Upper lobe of left lung (tissue), 6 donors: ENCODE data around the gene NIT1. TPM values are rescaled to one million over a fixed set of nuclear protein-coding genes. Genes with fewer than 3 reads are reported as not detected.

Source experiments
- ATAC-seq, 2 donors: fragments of 200-7000 bp; cut with Tn5 transposase; one replicate each; pipeline ENCODE4 v1.9.1; 2022; ENCODE audit warnings: mild to moderate bottlenecking in 2 of 2, moderate library complexity in 2 of 2; ENCODE audit not compliant: low FRiP score in 2 of 2
- DNase-seq, 2 donors: peaks; one replicate each; pipeline ENCODE4 v3.0.0-alpha.2; 2019 to 2020
- H3K27ac ChIP-seq, 4 donors: fragments of 200-600 bp; sonication (generic); one replicate each; pipeline ENCODE4 v1.5.1; 2016 to 2019
- H3K27me3 ChIP-seq, 4 donors: fragments of 200-600 bp; sonication (generic); one replicate each; pipeline ENCODE4 v1.5.1; 2017 to 2019
- H3K36me3 ChIP-seq, 4 donors: fragments of 200-600 bp; sonication (generic); one replicate each; pipeline ENCODE4 v1.5.1; 2016 to 2019
- H3K4me1 ChIP-seq, 4 donors: fragments of 200-600 bp; sonication (generic); one replicate each; pipeline ENCODE4 v1.5.1; 2018 to 2019
- H3K4me3 ChIP-seq, 4 donors: fragments of 200-600 bp; sonication (generic); one replicate each; pipeline ENCODE4 v1.5.1; 2017 to 2019; ENCODE audit warnings: mild to moderate bottlenecking in 2 of 4, moderate library complexity in 1 of 4
- H3K9me3 ChIP-seq, 4 donors: fragments of 200-600 bp; sonication (generic); one replicate each; pipeline ENCODE4 v1.5.1; 2018 to 2019
- EP300 ChIP-seq, 4 donors: sonication (generic); formaldehyde crosslinking; IDR thresholded peaks; one replicate each; pipeline ENCODE4 v1.5.1; 2017; ENCODE audit warnings: antibody characterized with exemption in 4 of 4, control low read depth in 2 of 4
- POLR2A ChIP-seq, 4 donors: fragments of 450-650 bp; IDR thresholded peaks; one replicate each; pipeline ENCODE4 v1.5.1; 2016 to 2017; ENCODE audit warnings: antibody characterized with exemption in 4 of 4, mild to moderate bottlenecking in 2 of 4
- POLR2AphosphoS5 ChIP-seq, 2 donors: sonication (generic); formaldehyde crosslinking; IDR thresholded peaks; one replicate each; pipeline ENCODE4 v1.5.1; 2017; ENCODE audit warnings: antibody characterized with exemption in 2 of 2
- WGBS, 2 donors: methylation state at CpG; one replicate each; pipeline ENCODE4 v1.1.5; 2017 to 2018; 5-methylcytosine and 5-hydroxymethylcytosine counted together
- total RNA-seq, 6 donors: library from RNA; depleted of rRNA in 4 of 6; stranded (reverse); fragments of >200 nt in 4 of 6; gene quantifications; one replicate each; pipeline versions ENCODE4 v1.1.0 to v1.2.1, GENCODE V29; 2016 to 2021
- TF ChIP-seq, protein P1 (sequence below), 6 experiments: fragments of 450-650 bp in 4 of 6; fragments of 200-600 bp in 2 of 6; sonication (generic) in 2 of 6; IDR thresholded peaks; one replicate each; pipeline ENCODE4 v1.5.1; 2016 to 2019; ENCODE audit warnings: antibody characterized with exemption in 6 of 6
- donor health status: DM: no; HTN: no; CAD: no; lungs with moderate emphysema.
- donor health status: DM: no; HTN: yes; CAD: no; lungs with severe emphysema.

NIT1 gene
- total RNA-seq, 6 donors from 2014 or later = 21.2 to 62.9 (median 40.7) TPM

DNA sequence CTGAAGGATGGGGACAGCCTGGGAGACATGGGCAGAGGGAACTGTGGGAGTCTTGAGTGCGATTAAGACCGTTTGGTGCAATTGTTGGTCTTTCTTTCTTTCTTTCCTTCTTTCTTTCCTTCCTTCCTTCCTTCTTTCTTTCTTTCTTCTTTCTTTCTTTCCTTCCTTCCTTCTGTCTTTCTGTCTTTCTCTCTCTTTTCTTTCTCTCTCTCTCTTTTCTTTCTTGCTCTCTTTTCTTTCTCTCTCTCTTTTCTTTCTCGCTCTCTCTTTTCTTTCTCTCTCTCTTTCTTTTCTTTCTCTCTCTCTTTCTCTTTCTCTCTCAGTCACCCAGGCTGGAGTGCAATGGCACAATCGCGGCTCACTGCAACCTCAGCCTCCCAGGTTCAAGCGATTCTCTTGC is 22.7 kb upstream of the NIT1 start:
- Histone ChIP-seq H3K4me3 (no peak overlapping the region), H3K36me3 (peaks cover 0 to 1% (median 0%) of the 10 kb centered on the region in 4 donors), H3K9me3 (no peaks in the 10 kb centered on the region), H3K27ac (no peak overlapping the region), H3K4me1 (peaks cover 21 to 30% (median 26%) of the 10 kb centered on the region in 4 donors), H3K27me3 (no peaks in the 10 kb centered on the region)
- TF ChIP-seq, protein P1, sequence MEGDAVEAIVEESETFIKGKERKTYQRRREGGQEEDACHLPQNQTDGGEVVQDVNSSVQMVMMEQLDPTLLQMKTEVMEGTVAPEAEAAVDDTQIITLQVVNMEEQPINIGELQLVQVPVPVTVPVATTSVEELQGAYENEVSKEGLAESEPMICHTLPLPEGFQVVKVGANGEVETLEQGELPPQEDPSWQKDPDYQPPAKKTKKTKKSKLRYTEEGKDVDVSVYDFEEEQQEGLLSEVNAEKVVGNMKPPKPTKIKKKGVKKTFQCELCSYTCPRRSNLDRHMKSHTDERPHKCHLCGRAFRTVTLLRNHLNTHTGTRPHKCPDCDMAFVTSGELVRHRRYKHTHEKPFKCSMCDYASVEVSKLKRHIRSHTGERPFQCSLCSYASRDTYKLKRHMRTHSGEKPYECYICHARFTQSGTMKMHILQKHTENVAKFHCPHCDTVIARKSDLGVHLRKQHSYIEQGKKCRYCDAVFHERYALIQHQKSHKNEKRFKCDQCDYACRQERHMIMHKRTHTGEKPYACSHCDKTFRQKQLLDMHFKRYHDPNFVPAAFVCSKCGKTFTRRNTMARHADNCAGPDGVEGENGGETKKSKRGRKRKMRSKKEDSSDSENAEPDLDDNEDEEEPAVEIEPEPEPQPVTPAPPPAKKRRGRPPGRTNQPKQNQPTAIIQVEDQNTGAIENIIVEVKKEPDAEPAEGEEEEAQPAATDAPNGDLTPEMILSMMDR (IDR thresholded peaks at IDR 0.05) = no peak
- no peak for TF ChIP-seq EP300 (IDR thresholded peaks at IDR 0.05)
- TF ChIP-seq POLR2A (IDR thresholded peaks at IDR 0.05) = no peak
- no peak for TF ChIP-seq POLR2AphosphoS5 (IDR thresholded peaks at IDR 0.05)
- 89 to 92% methylated on average over 6 of the region's 6 CpGs for WGBS, 2 donors
- ATAC-seq (no peak), DNase-seq (no peak)

- H3K4me3 ChIP-seq = no peak overlapping the region
- H3K4me1 ChIP-seq = peaks cover 21 to 30% (median 26%) of the 10 kb centered on the region in 4 donors
- H3K9me3 ChIP-seq = no peaks in the 10 kb centered on the region
- 94 to 100% methylated on average over 2 of the region's 2 CpGs for WGBS, 2 donors
- no peaks in the 10 kb centered on the region for H3K27me3 ChIP-seq
- DNase-seq (no peak), ATAC-seq (no peak)
- no peak for TF ChIP-seq EP300 (IDR thresholded peaks at IDR 0.05)
- no peak for TF ChIP-seq POLR2AphosphoS5 (IDR thresholded peaks at IDR 0.05)
- TF ChIP-seq, protein P1 (IDR thresholded peaks at IDR 0.05) = no peak
- no peak for TF ChIP-seq POLR2A (IDR thresholded peaks at IDR 0.05)
- H3K27ac ChIP-seq = peak overlapping the region in 3 of 4 donors; percentile 29 to 79 (median 35)
- peaks cover 0 to 9% (median 2%) of the 10 kb centered on the region in 4 donors for H3K36me3 ChIP-seq
Measured at GRCh38 chr1:161096015-161096414, 21.9 kb upstream of the NIT1 start.

DNA sequence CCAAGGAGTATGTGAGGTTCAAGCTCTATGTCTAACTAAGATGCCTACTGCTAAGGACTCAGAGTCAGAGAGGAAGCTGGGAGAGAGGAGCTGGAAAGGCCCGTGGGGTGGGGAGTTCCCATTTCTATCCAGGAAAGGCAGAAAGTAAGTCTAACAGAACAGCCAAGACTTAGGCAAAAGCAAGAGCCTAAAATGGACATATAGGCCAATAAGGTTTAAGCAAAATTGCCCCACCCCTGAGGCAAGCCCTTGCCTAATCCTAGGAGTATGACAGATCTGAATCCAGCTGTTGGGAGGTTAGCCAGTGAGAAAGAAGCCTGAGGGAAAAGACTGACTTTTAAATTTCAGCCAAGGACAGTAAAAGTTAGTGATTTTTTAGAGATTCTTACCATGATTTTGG is 21.4 kb upstream of the NIT1 start:
- Histone ChIP-seq H3K4me1 (peaks cover 21 to 30% (median 26%) of the 10 kb centered on the region in 4 donors), H3K4me3 (no peak overlapping the region), H3K27me3 (no peaks in the 10 kb centered on the region), H3K9me3 (no peaks in the 10 kb centered on the region), H3K36me3 (peaks cover 0 to 14% (median 6%) of the 10 kb centered on the region in 4 donors), H3K27ac (peak overlapping the region in 3 of 4 donors; percentile 38 to 79 (median 52))
- 17 to 18% methylated on average over 1 of the region's 1 CpG for WGBS, 2 donors
- ATAC-seq (peak in 1 of 2 donors; percentile 84), DNase-seq (no peak)
- no peak for TF ChIP-seq POLR2A (IDR thresholded peaks at IDR 0.05)
- TF ChIP-seq, protein P1 (IDR thresholded peaks at IDR 0.05) = no peak
- peak; percentile 31 to 42 for TF ChIP-seq POLR2AphosphoS5 (IDR thresholded peaks at IDR 0.05)

DNA sequence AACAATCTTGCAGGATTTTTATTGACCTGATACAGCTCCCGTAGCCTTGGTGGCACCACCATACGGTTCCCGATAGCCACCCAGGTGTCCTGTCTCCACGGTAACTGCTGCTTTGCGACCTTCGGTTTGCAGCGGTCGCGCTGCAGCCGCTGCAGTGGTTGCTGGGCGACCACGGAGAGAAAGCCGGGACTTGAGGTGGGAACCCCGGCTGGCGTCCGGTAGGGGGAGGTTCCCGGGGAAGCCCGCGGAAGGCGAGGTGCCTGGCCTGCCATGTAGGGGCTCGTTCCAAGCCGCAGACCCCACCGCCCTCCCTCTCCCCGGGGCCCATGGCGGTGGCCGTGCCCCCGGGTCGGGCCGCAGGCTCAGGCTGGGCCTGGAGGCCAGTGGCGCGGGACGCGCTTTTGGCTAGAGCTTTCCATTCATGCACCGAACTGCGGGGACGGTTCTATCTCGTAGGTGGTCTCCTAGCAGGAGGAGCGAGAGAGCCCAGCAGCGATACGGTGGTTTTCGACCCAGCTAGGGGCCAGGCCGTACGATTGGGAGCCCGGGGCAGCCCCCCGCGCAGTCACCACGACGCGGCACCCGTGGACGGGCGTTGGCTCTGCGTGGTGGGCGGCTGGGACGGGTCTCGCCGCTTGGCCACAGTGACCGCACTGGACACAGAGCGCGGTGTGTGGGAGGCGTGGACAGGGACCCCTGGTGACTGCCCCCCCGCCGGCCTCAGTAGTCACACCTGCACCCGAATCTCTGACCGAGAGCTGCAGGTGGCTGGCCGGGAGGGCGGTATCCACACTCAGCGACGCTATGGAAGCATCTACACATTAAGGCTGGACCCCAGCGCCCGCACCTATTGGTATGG is 19.5 kb upstream of the NIT1 start, which contains the start of gene KLHDC9:
Gene KLHDC9, plus strand, starts transcription at position 152 of the 859 bp plus-strand sequence. Its CDS starts 175 bp downstream, at position 327.
- Histone ChIP-seq H3K4me3 (peak within 1 kb of the TSS; percentile 59 to 74 (median 67)), H3K27ac (peak within 1 kb of the TSS; percentile 30 to 79 (median 45)), H3K27me3 (no peaks in the 10 kb centered on the region), H3K4me1 (peaks cover 19 to 30% (median 23%) of the 10 kb centered on the region in 4 donors), H3K36me3 (peaks cover 5 to 24% (median 11%) of the 10 kb centered on the region in 4 donors), H3K9me3 (no peaks in the 10 kb centered on the region)
- TF ChIP-seq POLR2A (IDR thresholded peaks at IDR 0.05) (peak in 1 of 4 donors; percentile 37), POLR2AphosphoS5 (IDR thresholded peaks at IDR 0.05) (peak in 1 of 2 donors; percentile 24), EP300 (IDR thresholded peaks at IDR 0.05) (no peak)
- TF ChIP-seq, protein P1 (IDR thresholded peaks at IDR 0.05) = peak in 4 of 6 experiments; percentile 7 to 41 (median 30)
- peak; percentile 91 to 93 for DNase-seq
- 12 to 16% methylated on average over 18 to 48 of the region's 71 CpGs for WGBS, 2 donors
- ATAC-seq = peak; percentile 64 to 89
